A549 (cell line): ENCODE results near the gene SCYL3. TPM values are rescaled to one million over a fixed set of nuclear protein-coding genes. Genes with fewer than 3 reads are reported as not detected.
A peak's percentile ranks its signal among the peaks of the same experiment; 100 is the strongest.

Experiments
- ATAC-seq, 2 experiments: fragments of 200-7000 bp in 1 of 2; fragments of >200 bp in 1 of 2; cut with Nextera tagmentation in 1 of 2; cut with Tn5 transposase in 1 of 2; 3 replicates each; pipeline versions ENCODE4 v1.8.0 to v1.9.1; 2018 to 2020; ENCODE audit warnings: mild to moderate bottlenecking in 1 of 2, moderate library complexity in 1 of 2
- CTCF ChIA-PET: fragments of 300-600 bp; sonication (Branson Sonifier 250); formaldehyde crosslinking; extraction: SDS; loops from one replicate; lab custom pipeline; 2021; ENCODE audit warnings: antibody characterized with exemption, inconsistent platforms; lab: Yijun Ruan, JAX
- POLR2A ChIA-PET: fragments of 350-600 bp; formaldehyde crosslinking; extraction: SDS; loops from one replicate; lab custom pipeline; 2021; ENCODE audit warnings: antibody characterized with exemption, inconsistent platforms; lab: Yijun Ruan, JAX
- DNase-seq, 2 experiments: peaks; one replicate each; pipeline versions ENCODE4 v3.0.0 to v3.0.0-alpha.2; 2011 to 2016; ENCODE audit warnings: low read depth in 1 of 2, low spot score in 1 of 2
- FAIRE-seq: peaks from 2 replicates; lab custom pipeline; 2011; peaks lifted over from hg19 to GRCh38; lab: Jason Lieb, UNC
- H3K27ac ChIP-seq, 2 experiments: fragments of >200 bp; sonication (Bioruptor Twin); formaldehyde crosslinking; 3 replicates each; pipeline ENCODE4 v1.5.1; 2016 to 2017
- H3K4me1 ChIP-seq: fragments of >200 bp; sonication (Bioruptor Twin); formaldehyde crosslinking; 3 replicates; pipeline ENCODE4 v1.6.1; 2016
- H3K4me2 ChIP-seq: fragments of >200 bp; sonication (Bioruptor Twin); formaldehyde crosslinking; 3 replicates; pipeline ENCODE4 v1.6.1; 2016
- H3K4me3 ChIP-seq: fragments of >200 bp; sonication (Bioruptor Twin); formaldehyde crosslinking; 3 replicates; pipeline ENCODE4 v1.5.1; 2016
- H3K9me3 ChIP-seq: fragments of >200 bp; sonication (Bioruptor Twin); formaldehyde crosslinking; 3 replicates; pipeline ENCODE4 v1.6.1; 2016
- ATOH8 ChIP-seq: fragments of 250-450 bp; sonication (Bioruptor Pico); IDR thresholded peaks from 2 replicates; pipeline ENCODE4 v1.5.0; 2020; ENCODE audit warnings: low read depth, mild to moderate bottlenecking, moderate library complexity
- CBX2 ChIP-seq: fragments of 200-600 bp; sonication (generic); IDR thresholded peaks from 2 replicates; pipeline ENCODE4 v1.6.1; 2016; ENCODE audit warnings: low read depth, mild to moderate bottlenecking, borderline replicate concordance
- CBX8 ChIP-seq: fragments of 200-600 bp; sonication (generic); IDR thresholded peaks from 2 replicates; pipeline ENCODE4 v1.6.1; 2016
- CHD2 ChIP-seq: fragments of 150-350 bp; IDR thresholded peaks from 2 replicates; pipeline ENCODE4 v1.6.1; 2014; ENCODE audit warnings: low read length; ENCODE audit not compliant: partially characterized antibody
- CHD4 ChIP-seq: fragments of 200-600 bp; sonication (generic); IDR thresholded peaks from 2 replicates; pipeline ENCODE4 v1.6.1; 2016; ENCODE audit warnings: antibody characterized with exemption, mild to moderate bottlenecking, borderline replicate concordance
- EHF ChIP-seq: fragments of 250-450 bp; sonication (Bioruptor Pico); IDR thresholded peaks from 2 replicates; pipeline ENCODE4 v1.5.0; 2020; ENCODE audit warnings: mild to moderate bottlenecking
- EHMT2 ChIP-seq: fragments of 200-600 bp; sonication (generic); IDR thresholded peaks from 2 replicates; pipeline ENCODE4 v1.6.1; 2016; ENCODE audit warnings: antibody characterized with exemption, low read depth, mild to moderate bottlenecking, moderate library complexity
- ELK1 ChIP-seq: fragments of 150-350 bp; IDR thresholded peaks from 2 replicates; pipeline ENCODE4 v1.6.1; 2014; ENCODE audit warnings: low read depth, mild to moderate bottlenecking, low read length
- FOSL2 ChIP-seq, 2 experiments: fragments of 450-650 bp in 1 of 2; fragments of >200 bp in 1 of 2; sonication (Bioruptor Twin) in 1 of 2; formaldehyde crosslinking; IDR thresholded peaks; 2 replicates each; pipeline versions ENCODE4 v1.5.0 to v1.6.1; 2016 to 2020; ENCODE audit warnings: mild to moderate bottlenecking in 1 of 2, moderate library complexity in 1 of 2
- FOXS1 ChIP-seq: fragments of 250-450 bp; sonication (Bioruptor Pico); IDR thresholded peaks from 2 replicates; pipeline ENCODE4 v1.5.0; 2020; ENCODE audit warnings: mild to moderate bottlenecking, moderate library complexity
- HES2 ChIP-seq: fragments of >200 bp; sonication (Bioruptor Twin); formaldehyde crosslinking; IDR thresholded peaks from 2 replicates; pipeline ENCODE4 v1.6.1; 2016
- HEYL ChIP-seq: fragments of 250-450 bp; sonication (Bioruptor Pico); IDR thresholded peaks from 2 replicates; pipeline ENCODE4 v1.8.0; 2021; ENCODE audit warnings: mild to moderate bottlenecking, moderate library complexity
- JUN ChIP-seq, 2 experiments: fragments of >200 bp; sonication (Bioruptor Twin); formaldehyde crosslinking; IDR thresholded peaks; 2 replicates in 1 of 2; 3 replicates in 1 of 2; pipeline ENCODE4 v1.6.1; 2016 to 2017
- MAFK ChIP-seq: fragments of 450-650 bp; IDR thresholded peaks from 2 replicates; pipeline ENCODE4 v1.6.1; 2014; ENCODE audit not compliant: partially characterized antibody
- MAX ChIP-seq: IDR thresholded peaks from 2 replicates; pipeline ENCODE4 v1.6.1; 2012
- NFE2L2 ChIP-seq: fragments of 150-350 bp; conservative IDR thresholded peaks from 2 replicates; pipeline ENCODE4 v1.6.1; 2014; ENCODE audit warnings: low read length
- NPAS2 ChIP-seq: fragments of 250-450 bp; sonication (Bioruptor Pico); IDR thresholded peaks from 2 replicates; pipeline ENCODE4 v1.8.0; 2022; ENCODE audit warnings: mild to moderate bottlenecking, moderate library complexity, borderline replicate concordance
- NR3C1 ChIP-seq: fragments of >200 bp; sonication (Bioruptor Twin); formaldehyde crosslinking; IDR thresholded peaks from 3 replicates; pipeline ENCODE4 v1.6.1; 2017
- PBX3 ChIP-seq: IDR thresholded peaks from 2 replicates; pipeline ENCODE4 v1.6.1; 2012
- PHF8 ChIP-seq: fragments of 200-600 bp; sonication (generic); IDR thresholded peaks from 2 replicates; pipeline ENCODE4 v1.6.1; 2016; ENCODE audit warnings: low read depth, mild to moderate bottlenecking, antibody characterized with exemption, moderate library complexity, borderline replicate concordance
- RAD21 ChIP-seq, 2 experiments: fragments of >200 bp in 1 of 2; sonication (Bioruptor Twin) in 1 of 2; formaldehyde crosslinking in 1 of 2; IDR thresholded peaks in 1 of 2; conservative IDR thresholded peaks in 1 of 2; 2 replicates in 1 of 2; 3 replicates in 1 of 2; pipeline ENCODE4 v1.6.1; 2012 to 2018; ENCODE audit warnings: inconsistent platforms in 1 of 2
- SMC3 ChIP-seq: fragments of >200 bp; sonication (Bioruptor Twin); formaldehyde crosslinking; IDR thresholded peaks from 3 replicates; pipeline ENCODE4 v1.6.1; 2018; ENCODE audit warnings: inconsistent platforms
- SREBF2 ChIP-seq: fragments of 450-650 bp; IDR thresholded peaks from 2 replicates; pipeline ENCODE4 v1.6.1; 2014; ENCODE audit warnings: mild to moderate bottlenecking, moderate library complexity
- TP53 ChIP-seq: fragments of 250-450 bp; sonication (Bioruptor Pico); IDR thresholded peaks from 2 replicates; pipeline ENCODE4 v1.5.0; 2021; ENCODE audit warnings: mild to moderate bottlenecking, moderate library complexity
- USF2 ChIP-seq: fragments of 450-650 bp; IDR thresholded peaks from 2 replicates; pipeline ENCODE4 v1.6.1; 2014; ENCODE audit warnings: antibody characterized with exemption
- ZSCAN20 ChIP-seq: fragments of 250-450 bp; sonication (Bioruptor Pico); IDR thresholded peaks from 2 replicates; pipeline ENCODE4 v1.8.0; 2022; ENCODE audit warnings: mild to moderate bottlenecking, moderate library complexity
- WGBS: methylation state at CpG from one replicate; pipeline ENCODE4 v1.1.6; 2017; ENCODE audit errors: missing lambda C conversion rate; 5-methylcytosine and 5-hydroxymethylcytosine counted together
- polyA plus RNA-seq, 4 experiments: library from polyadenylated mRNA; depleted of rRNA in 3 of 4; stranded (reverse); fragments of >200 nt; fragmentation: RNase III in 1 of 4; extraction: RNeasy Plus Mini Kit Qiagen cat#74134 plus additional on column Dnase treatment in 1 of 4; gene quantifications; 2 replicates in 3 of 4; 3 replicates in 1 of 4; pipeline ENCODE4 v1.2.3, GENCODE V29; 2011 to 2017

SCYL3 gene
- polyA plus RNA-seq, 2 of the 4 experiments (the other 2 are of a cell fraction): 3.2 to 7.3 TPM

- no peak for DNase-seq
- TF ChIP-seq MAFK (peak; percentile 59), PBX3 (no peak), CBX8 (no peak), ZSCAN20 (CRISPR knock-in tag) (no peak), CBX2 (no peak), TP53 (CRISPR knock-in tag) (no peak)
- TF ChIP-seq, all 56 proteins: peak for 1
- no peak overlapping the region for H3K4me3 ChIP-seq
- CTCF ChIA-PET: no interaction called here
- WGBS: 82% methylated on average over 2 of the region's 2 CpGs
- ATAC-seq (no peak), FAIRE-seq (no peak)
- H3K27ac ChIP-seq: no peak overlapping the region
- H3K4me1 ChIP-seq: peaks cover 5% of the 10 kb centered on the region; the same call in 2 of the 3 replicates
- no peak overlapping the region for H3K4me2 ChIP-seq
- H3K9me3 ChIP-seq: no peaks in the 10 kb centered on the region
- POLR2A ChIA-PET: interaction anchor here (1.4 kb wide), 1 partner anchor 8 kb away, joined by 5 read pairs; the partner anchor contains the start of gene SCYL3
Observed at GRCh38 chr1:169885207-169885606, 8.5 kb downstream of the SCYL3 start.

- FAIRE-seq (no peak), ATAC-seq (no peak)
Observed at GRCh38 chr1:169884634-169885033, 9.1 kb downstream of the SCYL3 start.

GRCh38 chr1:169882039-169882511, 11.6 kb downstream of the SCYL3 start:
- H3K4me2 ChIP-seq: no peak overlapping the region
- TF ChIP-seq CBX2: no peak
- no peak for TF ChIP-seq CHD2
- TF ChIP-seq HEYL: no peak
- no peak for TF ChIP-seq NPAS2 (CRISPR knock-in tag)
- no peak for TF ChIP-seq USF2
- TF ChIP-seq ELK1: no peak
- no peak for TF ChIP-seq RAD21 (conservative IDR thresholded peaks at IDR 0.05 in 1 of 2, IDR thresholded peaks at IDR 0.05 in 1 of 2)
- TF ChIP-seq NR3C1: no peak
- TF ChIP-seq PBX3: no peak
- TF ChIP-seq, all 56 proteins: peak for 0
- peaks cover 5% of the 10 kb centered on the region; the same call in 1 of the 3 replicates for H3K4me1 ChIP-seq
- WGBS: 96% methylated on average over 10 of the region's 20 CpGs
- no peak overlapping the region for H3K4me3 ChIP-seq
- H3K27ac ChIP-seq: no peak overlapping the region
- ChIA-PET POLR2A (no interaction called here), CTCF (no interaction called here)
- ATAC-seq: no peak
- no peak for FAIRE-seq
- H3K9me3 ChIP-seq: no peaks in the 10 kb centered on the region
- DNase-seq: no peak

More at GRCh38 chr1:169884634-169885033, 9.1 kb downstream of the SCYL3 start:
- ChIA-PET CTCF (interaction anchor here (0.6 kb wide), 1 partner anchor 22 kb away, joined by 4 read pairs; no protein-coding TSS in a partner anchor), POLR2A (interaction anchor here (1.4 kb wide), 1 partner anchor 9 kb away, joined by 5 read pairs; the partner anchor contains the start of gene SCYL3)
- peaks cover 5% of the 10 kb centered on the region; the same call in 1 of the 3 replicates for H3K4me1 ChIP-seq
- DNase-seq: no peak
- no peak overlapping the region for H3K4me3 ChIP-seq
- H3K4me2 ChIP-seq: no peak overlapping the region
- H3K27ac ChIP-seq: no peak overlapping the region
- no peaks in the 10 kb centered on the region for H3K9me3 ChIP-seq
- TF ChIP-seq SREBF2 (no peak), CHD4 (no peak), CBX8 (no peak), FOXS1 (CRISPR knock-in tag) (no peak), HES2 (no peak), NR3C1 (no peak), MAX (no peak), PHF8 (no peak), ATOH8 (CRISPR knock-in tag) (no peak), JUN (IDR thresholded peaks at IDR 0.05) (no peak), EHF (CRISPR knock-in tag) (no peak), FOSL2 (IDR thresholded peaks at IDR 0.05) (no peak), FOSL2 (CRISPR knock-in tag; IDR thresholded peaks at IDR 0.05) (no peak), CHD2 (no peak), SMC3 (no peak), EHMT2 (no peak), NFE2L2 (no peak)
